K562 (cell line): Measurements from ENCODE around the gene TBXAS1. TPM values are rescaled to one million over a fixed set of nuclear protein-coding genes. Genes with fewer than 3 reads are reported as not detected.

Experiments
- ATAC-seq: fragments of 200-7000 bp; cut with Tn5 transposase; 3 replicates; pipeline ENCODE4 v1.9.1; 2020; ENCODE audit warnings: moderate library complexity
- BruUV-seq: library from RNA; stranded (reverse); fragments of 400-500 nt; replicated peaks from 2 replicates; lab custom pipeline; 2021; lab: Mats Ljungman, UMichigan
- CTCF ChIA-PET: fragments of 300-600 bp; formaldehyde crosslinking; extraction: SDS; loops from one replicate; lab custom pipeline; 2021; ENCODE audit warnings: low intra/inter-chr PET ratio; lab: Yijun Ruan, JAX
- POLR2A ChIA-PET: fragments of 300-600, 350-650 bp; sonication (Branson Sonifier 250); formaldehyde crosslinking; extraction: SDS; loops from one replicate; lab custom pipeline; 2021; ENCODE audit warnings: antibody characterized with exemption, inconsistent platforms; lab: Yijun Ruan, JAX
- DNase-seq, 4 experiments: peaks; one replicate each; pipeline versions ENCODE4 v3.0.0 to v3.0.0-alpha.2; 2011 to 2018; ENCODE audit warnings: low spot score in 3 of 4, mixed read lengths in 3 of 4; ENCODE audit errors: extremely low read depth in 1 of 4
- FAIRE-seq: peaks from 2 replicates; lab custom pipeline; 2011; peaks lifted over from hg19 to GRCh38; lab: Jason Lieb, UNC
- H2AFZ ChIP-seq: 2 replicates; pipeline ENCODE4 v1.6.0; 2011; ENCODE audit warnings: low read depth, low read length, control low read depth, inconsistent platforms
- H3K27ac ChIP-seq: fragments of 200-600 bp; 3 replicates; pipeline ENCODE4 v1.8.0; 2011; ENCODE audit warnings: low read depth, mild to moderate bottlenecking, control low read depth, inconsistent platforms, low read length, moderate library complexity, mixed read lengths; ENCODE audit errors: extremely low read depth
- H3K27me3 ChIP-seq, 2 experiments: fragments of 300-600 bp in 1 of 2; 2 replicates in 1 of 2; 3 replicates in 1 of 2; pipeline versions ENCODE4 v1.6.0 to v1.8.0; 2011; ENCODE audit warnings: inconsistent platforms in 2 of 2, low read length in 2 of 2, mild to moderate bottlenecking in 1 of 2, mixed read lengths in 1 of 2, moderate library complexity in 1 of 2; ENCODE audit not compliant: control insufficient read depth in 2 of 2, insufficient read depth in 2 of 2
- H3K36me3 ChIP-seq: fragments of 300-600 bp; 3 replicates; pipeline ENCODE4 v1.8.0; 2011; ENCODE audit warnings: mild to moderate bottlenecking, low read length, inconsistent platforms; ENCODE audit not compliant: control insufficient read depth, insufficient read depth
- H3K4me1 ChIP-seq, 2 experiments: fragments of 200-600 bp in 1 of 2; replicated peaks in 1 of 2; 2 replicates in 1 of 2; 3 replicates in 1 of 2; pipeline versions ENCODE4 v1.5.1 to v1.8.0; 2011; ENCODE audit warnings: inconsistent platforms in 2 of 2, low read length in 2 of 2, mild to moderate bottlenecking in 1 of 2, mixed read lengths in 1 of 2, moderate library complexity in 1 of 2; ENCODE audit not compliant: control insufficient read depth in 2 of 2, insufficient read depth in 2 of 2
- H3K4me2 ChIP-seq: 2 replicates; pipeline ENCODE4 v1.6.1; 2011; ENCODE audit warnings: low read length, control low read depth, inconsistent platforms, mixed read lengths; ENCODE audit not compliant: insufficient read depth
- H3K4me3 ChIP-seq: fragments of 200-600 bp; sonication (generic), shearing (Covaris generic); 2 replicates; pipeline ENCODE4 v1.5.1; 2016; ENCODE audit warnings: control low read depth, inconsistent platforms
- H3K79me2 ChIP-seq: fragments of 200-600 bp; 3 replicates; pipeline ENCODE4 v1.8.0; 2011; ENCODE audit warnings: low read length, inconsistent platforms; ENCODE audit not compliant: control insufficient read depth, insufficient read depth
- H3K9ac ChIP-seq, 2 experiments: 2 replicates each; pipeline versions ENCODE4 v1.6.0 to v1.6.1; 2011; ENCODE audit warnings: low read depth in 2 of 2, low read length in 2 of 2, control low read depth in 1 of 2, inconsistent platforms in 1 of 2, mild to moderate bottlenecking in 1 of 2, mixed read lengths in 1 of 2; ENCODE audit not compliant: insufficient read depth in 1 of 2
- H3K9me1 ChIP-seq: one replicate; pipeline ENCODE4 v1.6.0; 2011; ENCODE audit warnings: inconsistent platforms, mild to moderate bottlenecking, low read length, moderate library complexity; ENCODE audit not compliant: control insufficient read depth, insufficient read depth
- H3K9me3 ChIP-seq: replicated peaks from 2 replicates; pipeline ENCODE4 v1.5.1; 2011; ENCODE audit warnings: low read depth, low read length, inconsistent platforms; ENCODE audit not compliant: control insufficient read depth, insufficient read depth
- H4K20me1 ChIP-seq: replicated peaks from 2 replicates; pipeline ENCODE4 v1.6.1; 2011; ENCODE audit warnings: low read length, inconsistent platforms, mixed read lengths; ENCODE audit not compliant: control insufficient read depth, insufficient read depth
- CEBPB ChIP-seq: fragments of 450-650 bp; IDR thresholded peaks from 2 replicates; pipeline ENCODE4 v1.6.1; 2016; ENCODE audit warnings: missing genetic modification characterization, missing compliant biosample characterization
- CREB1 ChIP-seq, 2 experiments: sonication (generic) in 1 of 2; formaldehyde crosslinking in 1 of 2; IDR thresholded peaks; 2 replicates each; pipeline versions ENCODE4 v1.6.1 to v1.8.0; 2012 to 2022; ENCODE audit warnings: inconsistent platforms in 1 of 2, mild to moderate bottlenecking in 1 of 2, missing genetic modification reagents in 1 of 2, moderate library complexity in 1 of 2
- HNRNPK ChIP-seq: fragments of 200-400 bp; formaldehyde crosslinking; IDR thresholded peaks from one replicate; pipeline ENCODE4 v1.6.1; 2018; ENCODE audit warnings: mild to moderate bottlenecking, low read depth, low read length; ENCODE audit not compliant: poor library complexity, severe bottlenecking
- RBM22 ChIP-seq: fragments of 200-400 bp; formaldehyde crosslinking; IDR thresholded peaks from 2 replicates; pipeline ENCODE4 v1.6.1; 2018; ENCODE audit warnings: low read length, low read depth; ENCODE audit not compliant: poor library complexity, severe bottlenecking
- RHOXF2B ChIP-seq: fragments of 250-450 bp; sonication (Bioruptor Pico); conservative IDR thresholded peaks from 2 replicates; pipeline ENCODE4 v1.5.1; 2021
- TAF15 ChIP-seq: fragments of 200-400 bp; formaldehyde crosslinking; IDR thresholded peaks from 2 replicates; pipeline ENCODE4 v1.6.1; 2017; ENCODE audit warnings: mild to moderate bottlenecking, low read depth, low read length, moderate library complexity
- ZNF695 ChIP-seq: fragments of 450-650 bp; formaldehyde crosslinking; IDR thresholded peaks from 2 replicates; pipeline ENCODE4 v1.4.0; 2020; ENCODE audit warnings: mild to moderate bottlenecking, moderate library complexity
- WGBS: fragments of 100-300 bp; shearing (Covaris generic); methylation state at CpG from one replicate; pipeline ENCODE4 v1.1.6; 2016; ENCODE audit warnings: low coverage, mixed read lengths; ENCODE audit not compliant: insufficient coverage; ENCODE audit errors: missing lambda C conversion rate; 5-methylcytosine and 5-hydroxymethylcytosine counted together
- in situ Hi-C: fragments of 300-500 bp; cut with MboI; formaldehyde crosslinking; loops from 4 replicates; pipeline ENCODE4 v1.15.0; 2018; ENCODE audit warnings: inconsistent platforms, mixed read lengths
- intact Hi-C: fragments of 100-400 bp; cut with micrococcal nuclease; formaldehyde crosslinking; loops from 2 replicates; pipeline ENCODE4 v1.14.2; 2022
- polyA plus RNA-seq, 8 experiments: library from polyadenylated mRNA; depleted of rRNA in 4 of 8; stranded (reverse) in 5 of 8; unstranded in 3 of 8; fragments of >200 nt; fragmentation: Nextera tagmentation in 2 of 8; fragmentation: Illumina TruSeq in 1 of 8; extraction: Ambion mirVana in 2 of 8; extraction: Trizol in 1 of 8; gene quantifications; 2 replicates each; pipeline versions ENCODE4 v1.2.1 to v1.2.3, GENCODE V29; 2011 to 2014; ENCODE audit warnings: inconsistent platforms in 1 of 8, missing spikeins in 1 of 8
- total RNA-seq, 7 experiments: library from RNA; depleted of rRNA in 6 of 7; stranded (reverse); fragments of >200 nt in 6 of 7; fragmentation: Illumina TruSeq in 2 of 7; extraction: Trizol in 2 of 7; gene quantifications; 2 replicates each; pipeline versions ENCODE4 v1.2.1 to v1.2.3, GENCODE V29; 2011 to 2021; ENCODE audit warnings: low replicate concordance in 1 of 7
- TF ChIP-seq, protein P1 (sequence below): sonication (generic); formaldehyde crosslinking; IDR thresholded peaks from 2 replicates; pipeline ENCODE4 v1.8.1; 2022; ENCODE audit warnings: missing genetic modification reagents
- TF ChIP-seq, protein P2 (sequence below): fragments of 250-450 bp; sonication (Bioruptor Pico); IDR thresholded peaks from 2 replicates; pipeline ENCODE4 v1.4.0; 2020; ENCODE audit warnings: mild to moderate bottlenecking, moderate library complexity, borderline replicate concordance
- TF ChIP-seq, protein P3 (sequence below): fragments of 250-450 bp; sonication (Bioruptor Pico); IDR thresholded peaks from 2 replicates; pipeline ENCODE4 v1.4.0; 2020; ENCODE audit warnings: mild to moderate bottlenecking
- TF ChIP-seq, protein P4 (sequence below): fragments of 450-650 bp; formaldehyde crosslinking; IDR thresholded peaks from 2 replicates; pipeline ENCODE4 v1.4.0; 2020; ENCODE audit warnings: mild to moderate bottlenecking, moderate library complexity
- TF ChIP-seq, protein P5 (sequence below): fragments of 450-650 bp; IDR thresholded peaks from 2 replicates; pipeline ENCODE4 v1.7.0; 2016; ENCODE audit warnings: borderline replicate concordance

The TBXAS1 gene
- total and polyA plus RNA-seq, 9 of the 15 experiments (the other 6 are each of a cell fraction or from before 2014, with no cell fraction given), result 1.1 to 8.3 (median 1.9) TPM

DNA sequence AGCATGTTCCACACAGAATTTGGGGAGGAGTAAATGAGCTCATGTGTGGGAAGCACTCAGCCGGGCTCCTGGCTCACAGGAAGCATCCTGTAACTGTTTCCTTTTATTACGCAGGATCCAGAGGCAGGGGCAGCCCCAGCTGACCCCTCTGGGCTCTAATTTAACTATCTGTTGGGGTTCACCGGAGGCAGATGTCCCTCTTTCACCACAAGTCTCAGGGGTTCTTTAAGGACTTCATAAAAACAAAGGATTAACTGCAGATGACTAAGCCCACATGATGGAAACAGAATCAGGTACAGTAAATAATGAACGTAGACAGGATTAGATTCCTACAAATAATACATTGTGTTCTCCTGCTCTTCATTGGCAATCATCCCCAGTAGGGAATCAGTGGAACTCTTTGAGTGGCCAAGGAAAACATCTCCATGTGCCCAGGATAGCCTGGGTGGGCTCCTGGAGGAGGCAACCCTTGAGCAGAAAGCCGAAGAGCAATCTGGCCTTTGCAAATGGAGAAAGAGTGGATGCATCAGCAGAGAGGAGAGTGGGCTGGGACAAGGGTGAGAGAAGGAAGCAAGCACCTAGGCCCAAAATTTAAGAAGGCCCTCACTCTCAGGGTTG, 24.6 kb downstream of the TBXAS1 start:
- H3K9ac ChIP-seq, result no peak overlapping the region
- no peak overlapping the region for H3K4me2 ChIP-seq
- CTCF ChIA-PET, result no interaction called here
- no TSS peak for BruUV-seq
- in situ Hi-C loops (no loop called here), intact Hi-C loops (loop anchor here (1.0 kb wide), 1 partner anchor 63 kb away; no protein-coding TSS in a partner anchor)
- H3K79me2 ChIP-seq, result no peaks in the 10 kb centered on the region
- ATAC-seq (no peak), FAIRE-seq (no peak), DNase-seq (peak in 1 of 4 experiments; percentile 43)
- POLR2A ChIA-PET, result interaction anchor here (1.4 kb wide), 1 partner anchor 42 kb away, joined by 5 read pairs; no protein-coding TSS in a partner anchor
- H3K27ac ChIP-seq, result no peak overlapping the region
- H3K9me1 ChIP-seq, result no peaks in the 10 kb centered on the region
- WGBS, result 20% methylated on average over 5 of the region's 5 CpGs
- no peaks in the 10 kb centered on the region for H4K20me1 ChIP-seq
- peaks cover 13 to 43% of the 10 kb centered on the region in 2 experiments; a peak in 4 of 5 replicates for H3K4me1 ChIP-seq
- no peak overlapping the region for H2AFZ ChIP-seq
- no peaks in the 10 kb centered on the region; a peak in 1 of 5 replicates for H3K27me3 ChIP-seq
- no peaks in the 10 kb centered on the region for H3K36me3 ChIP-seq
- no peak overlapping the region for H3K4me3 ChIP-seq
- peaks cover under 1% of the 10 kb centered on the region for H3K9me3 ChIP-seq
- no peak for TF ChIP-seq TAF15
- TF ChIP-seq HNRNPK, result no peak
- no peak for TF ChIP-seq CREB1 (IDR thresholded peaks at IDR 0.05)
- no peak for TF ChIP-seq CREB1 (CRISPR knock-in tag; IDR thresholded peaks at IDR 0.05)
- TF ChIP-seq, protein P1, sequence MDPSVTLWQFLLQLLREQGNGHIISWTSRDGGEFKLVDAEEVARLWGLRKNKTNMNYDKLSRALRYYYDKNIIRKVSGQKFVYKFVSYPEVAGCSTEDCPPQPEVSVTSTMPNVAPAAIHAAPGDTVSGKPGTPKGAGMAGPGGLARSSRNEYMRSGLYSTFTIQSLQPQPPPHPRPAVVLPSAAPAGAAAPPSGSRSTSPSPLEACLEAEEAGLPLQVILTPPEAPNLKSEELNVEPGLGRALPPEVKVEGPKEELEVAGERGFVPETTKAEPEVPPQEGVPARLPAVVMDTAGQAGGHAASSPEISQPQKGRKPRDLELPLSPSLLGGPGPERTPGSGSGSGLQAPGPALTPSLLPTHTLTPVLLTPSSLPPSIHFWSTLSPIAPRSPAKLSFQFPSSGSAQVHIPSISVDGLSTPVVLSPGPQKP, result no peak
- TF ChIP-seq, protein P2, sequence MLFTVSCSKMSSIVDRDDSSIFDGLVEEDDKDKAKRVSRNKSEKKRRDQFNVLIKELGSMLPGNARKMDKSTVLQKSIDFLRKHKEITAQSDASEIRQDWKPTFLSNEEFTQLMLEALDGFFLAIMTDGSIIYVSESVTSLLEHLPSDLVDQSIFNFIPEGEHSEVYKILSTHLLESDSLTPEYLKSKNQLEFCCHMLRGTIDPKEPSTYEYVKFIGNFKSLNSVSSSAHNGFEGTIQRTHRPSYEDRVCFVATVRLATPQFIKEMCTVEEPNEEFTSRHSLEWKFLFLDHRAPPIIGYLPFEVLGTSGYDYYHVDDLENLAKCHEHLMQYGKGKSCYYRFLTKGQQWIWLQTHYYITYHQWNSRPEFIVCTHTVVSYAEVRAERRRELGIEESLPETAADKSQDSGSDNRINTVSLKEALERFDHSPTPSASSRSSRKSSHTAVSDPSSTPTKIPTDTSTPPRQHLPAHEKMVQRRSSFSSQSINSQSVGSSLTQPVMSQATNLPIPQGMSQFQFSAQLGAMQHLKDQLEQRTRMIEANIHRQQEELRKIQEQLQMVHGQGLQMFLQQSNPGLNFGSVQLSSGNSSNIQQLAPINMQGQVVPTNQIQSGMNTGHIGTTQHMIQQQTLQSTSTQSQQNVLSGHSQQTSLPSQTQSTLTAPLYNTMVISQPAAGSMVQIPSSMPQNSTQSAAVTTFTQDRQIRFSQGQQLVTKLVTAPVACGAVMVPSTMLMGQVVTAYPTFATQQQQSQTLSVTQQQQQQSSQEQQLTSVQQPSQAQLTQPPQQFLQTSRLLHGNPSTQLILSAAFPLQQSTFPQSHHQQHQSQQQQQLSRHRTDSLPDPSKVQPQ (CRISPR knock-in tag), result no peak
- TF ChIP-seq, protein P3, sequence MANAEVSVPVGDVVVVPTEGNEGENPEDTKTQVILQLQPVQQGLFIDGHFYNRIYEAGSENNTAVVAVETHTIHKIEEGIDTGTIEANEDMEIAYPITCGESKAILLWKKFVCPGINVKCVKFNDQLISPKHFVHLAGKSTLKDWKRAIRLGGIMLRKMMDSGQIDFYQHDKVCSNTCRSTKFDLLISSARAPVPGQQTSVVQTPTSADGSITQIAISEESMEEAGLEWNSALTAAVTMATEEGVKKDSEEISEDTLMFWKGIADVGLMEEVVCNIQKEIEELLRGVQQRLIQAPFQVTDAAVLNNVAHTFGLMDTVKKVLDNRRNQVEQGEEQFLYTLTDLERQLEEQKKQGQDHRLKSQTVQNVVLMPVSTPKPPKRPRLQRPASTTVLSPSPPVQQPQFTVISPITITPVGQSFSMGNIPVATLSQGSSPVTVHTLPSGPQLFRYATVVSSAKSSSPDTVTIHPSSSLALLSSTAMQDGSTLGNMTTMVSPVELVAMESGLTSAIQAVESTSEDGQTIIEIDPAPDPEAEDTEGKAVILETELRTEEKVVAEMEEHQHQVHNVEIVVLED (CRISPR knock-in tag), result no peak
- TF ChIP-seq, protein P4, sequence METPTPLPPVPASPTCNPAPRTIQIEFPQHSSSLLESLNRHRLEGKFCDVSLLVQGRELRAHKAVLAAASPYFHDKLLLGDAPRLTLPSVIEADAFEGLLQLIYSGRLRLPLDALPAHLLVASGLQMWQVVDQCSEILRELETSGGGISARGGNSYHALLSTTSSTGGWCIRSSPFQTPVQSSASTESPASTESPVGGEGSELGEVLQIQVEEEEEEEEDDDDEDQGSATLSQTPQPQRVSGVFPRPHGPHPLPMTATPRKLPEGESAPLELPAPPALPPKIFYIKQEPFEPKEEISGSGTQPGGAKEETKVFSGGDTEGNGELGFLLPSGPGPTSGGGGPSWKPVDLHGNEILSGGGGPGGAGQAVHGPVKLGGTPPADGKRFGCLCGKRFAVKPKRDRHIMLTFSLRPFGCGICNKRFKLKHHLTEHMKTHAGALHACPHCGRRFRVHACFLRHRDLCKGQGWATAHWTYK, result no peak
- TF ChIP-seq, protein P5, sequence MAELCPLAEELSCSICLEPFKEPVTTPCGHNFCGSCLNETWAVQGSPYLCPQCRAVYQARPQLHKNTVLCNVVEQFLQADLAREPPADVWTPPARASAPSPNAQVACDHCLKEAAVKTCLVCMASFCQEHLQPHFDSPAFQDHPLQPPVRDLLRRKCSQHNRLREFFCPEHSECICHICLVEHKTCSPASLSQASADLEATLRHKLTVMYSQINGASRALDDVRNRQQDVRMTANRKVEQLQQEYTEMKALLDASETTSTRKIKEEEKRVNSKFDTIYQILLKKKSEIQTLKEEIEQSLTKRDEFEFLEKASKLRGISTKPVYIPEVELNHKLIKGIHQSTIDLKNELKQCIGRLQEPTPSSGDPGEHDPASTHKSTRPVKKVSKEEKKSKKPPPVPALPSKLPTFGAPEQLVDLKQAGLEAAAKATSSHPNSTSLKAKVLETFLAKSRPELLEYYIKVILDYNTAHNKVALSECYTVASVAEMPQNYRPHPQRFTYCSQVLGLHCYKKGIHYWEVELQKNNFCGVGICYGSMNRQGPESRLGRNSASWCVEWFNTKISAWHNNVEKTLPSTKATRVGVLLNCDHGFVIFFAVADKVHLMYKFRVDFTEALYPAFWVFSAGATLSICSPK, result no peak
- TF ChIP-seq CEBPB (tag), result no peak
- TF ChIP-seq ZNF695, result 0 out of 2 replicates have a peak, but pooled peaks have one; percentile 76
- no peak for TF ChIP-seq RBM22
- TF ChIP-seq RHOXF2B (CRISPR knock-in tag), result no peak
